Measurements from ENCODE around the gene SKI.

DNA sequence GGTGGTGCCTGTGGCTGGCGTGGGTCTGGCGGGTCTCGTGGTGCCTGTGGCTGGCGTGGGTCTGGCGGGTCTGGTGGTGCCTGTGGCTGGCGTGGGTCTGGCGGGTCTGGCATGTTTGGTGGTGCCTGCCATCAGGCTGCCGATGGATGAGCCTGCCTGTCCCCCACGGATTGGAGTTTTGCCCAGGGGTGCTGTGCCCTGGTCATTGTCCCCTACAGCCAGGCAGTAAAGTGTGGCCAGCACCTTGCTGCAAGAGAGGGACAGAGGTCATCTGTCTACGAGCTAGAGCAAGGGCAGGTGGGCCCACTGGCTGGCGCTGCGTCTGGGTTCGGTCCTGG, 41.8 kb downstream of the SKI start:
- TF ChIP-seq CTCF (IDR thresholded peaks at IDR 0.05; ENCODE audit: insufficient read depth, low read depth, low read length) = no peak
- no peak for TF ChIP-seq EZH2 (IDR thresholded peaks at IDR 0.05; ENCODE audit: insufficient read depth, low read length)

Measured in astrocyte (in vitro differentiated cells and primary cell).